Activated T-cell treated with anti-CD3 and anti-CD28 coated beads, Interleukin-2, amount 50 U/mL, for 4 hours (primary cell): ENCODE results near the gene AASS. TPM values are rescaled to one million over a fixed set of nuclear protein-coding genes. Genes with fewer than 3 reads are reported as not detected.
"Not testable (repeated sequence)": the region's sequence is repeated elsewhere in the genome, so short reads cannot be mapped to it uniquely, and the experiment has no call there.

Experiments
- ATAC-seq, 2 donors: fragments of 200-7000 bp; cut with Tn5 transposase; one replicate each; pipeline ENCODE4 v1.10.0; 2021
- DNase-seq: peaks from one replicate; pipeline ENCODE4 v3.0.0-alpha.2; 2020
- H3K27me3 Mint-ChIP-seq: one replicate; pipeline ENCODE4 v1.8.0; 2021; ENCODE audit warnings: low read depth, mixed read lengths
- H3K36me3 Mint-ChIP-seq: one replicate; pipeline ENCODE4 v1.8.0; 2022; ENCODE audit warnings: mixed read lengths; ENCODE audit not compliant: insufficient read depth
- H3K4me1 Mint-ChIP-seq: one replicate; pipeline ENCODE4 v1.8.0; 2021; ENCODE audit warnings: low read depth, mixed read lengths
- H3K4me3 Mint-ChIP-seq: one replicate; pipeline ENCODE4 v1.8.0; 2021; ENCODE audit warnings: mild to moderate bottlenecking, moderate library complexity, mixed read lengths
- H3K9me3 Mint-ChIP-seq: one replicate; pipeline ENCODE4 v1.8.0; 2021; ENCODE audit warnings: mixed read lengths
- total RNA-seq, 3 donors: library from RNA; stranded (reverse); gene quantifications; one replicate each; pipeline ENCODE4 v1.2.1, GENCODE V29; 2021

AASS gene
- total RNA-seq = under 1 TPM; 0.65 to 0.90 (median 0.83) TPM

DNA sequence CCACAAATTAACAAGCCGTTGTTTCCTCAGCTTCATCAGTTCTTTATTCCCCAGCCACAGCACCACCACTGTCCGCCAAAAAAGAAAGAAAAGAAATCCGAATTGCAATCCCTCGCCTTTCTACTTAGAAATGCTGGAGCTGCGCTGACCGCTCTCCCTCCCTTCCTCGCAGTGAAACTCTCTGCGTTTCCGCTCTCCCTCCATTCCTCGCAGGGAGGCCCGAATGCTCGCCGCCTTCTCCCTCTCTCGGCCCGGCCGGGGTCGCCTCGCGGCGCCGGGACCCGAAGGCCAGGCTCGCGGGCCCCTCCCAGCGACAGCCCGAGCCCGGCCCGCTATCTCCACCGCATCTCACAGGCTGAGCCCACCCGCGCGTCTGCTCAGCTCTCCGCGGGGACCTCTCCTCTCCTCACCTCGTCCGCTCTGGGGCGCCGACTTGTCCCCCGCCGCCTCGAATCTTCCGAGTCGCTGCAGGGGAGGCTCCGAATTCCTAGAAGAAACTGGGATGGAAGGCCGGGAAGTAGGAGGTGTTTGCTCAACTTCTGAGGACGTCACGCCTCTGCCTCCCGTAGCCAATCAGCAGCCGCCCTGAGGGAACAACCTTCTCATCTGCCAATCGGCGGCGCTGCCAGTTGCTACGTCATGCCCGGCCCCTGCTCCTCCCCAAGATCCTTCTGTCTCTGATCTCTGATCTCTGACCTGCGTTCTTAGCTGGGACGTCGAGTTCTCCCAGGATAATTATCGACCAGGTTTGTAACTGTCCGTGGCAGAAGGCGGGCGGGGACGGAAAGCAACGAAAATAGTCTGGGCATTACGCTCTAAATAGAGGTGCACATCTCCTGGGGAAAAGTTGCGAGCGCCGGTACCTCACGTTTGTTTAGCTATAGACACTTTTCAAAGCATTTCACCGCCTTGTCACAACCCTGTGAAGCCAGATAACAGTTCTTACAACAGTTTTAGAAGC lies at the start of gene AASS:
AASS (minus strand) TSS at position 499 of the 961 bp plus-strand sequence. CDS start 10,523 bp downstream, outside the sequence.
- H3K36me3 Mint-ChIP-seq = no peaks in the 10 kb centered on the region
- H3K9me3 Mint-ChIP-seq = no peaks in the 10 kb centered on the region
- H3K27me3 Mint-ChIP-seq = peaks cover 39% of the 10 kb centered on the region
- peak; percentile 97 for ATAC-seq
- DNase-seq = peak; percentile 72
- H3K4me1 Mint-ChIP-seq = peaks cover 11% of the 10 kb centered on the region
- peak within 1 kb of the TSS; percentile 95 for H3K4me3 Mint-ChIP-seq

GRCh38 chr7:122188785-122189184 lies 44.7 kb upstream of the AASS start:
- H3K4me1 Mint-ChIP-seq = no peaks in the 10 kb centered on the region
- no peak overlapping the region for H3K4me3 Mint-ChIP-seq
- ATAC-seq (no peak), DNase-seq (no peak)
- H3K36me3 Mint-ChIP-seq = no peaks in the 10 kb centered on the region
- H3K9me3 Mint-ChIP-seq = peaks cover 14% of the 10 kb centered on the region
- H3K27me3 Mint-ChIP-seq = peaks cover 2% of the 10 kb centered on the region

DNA sequence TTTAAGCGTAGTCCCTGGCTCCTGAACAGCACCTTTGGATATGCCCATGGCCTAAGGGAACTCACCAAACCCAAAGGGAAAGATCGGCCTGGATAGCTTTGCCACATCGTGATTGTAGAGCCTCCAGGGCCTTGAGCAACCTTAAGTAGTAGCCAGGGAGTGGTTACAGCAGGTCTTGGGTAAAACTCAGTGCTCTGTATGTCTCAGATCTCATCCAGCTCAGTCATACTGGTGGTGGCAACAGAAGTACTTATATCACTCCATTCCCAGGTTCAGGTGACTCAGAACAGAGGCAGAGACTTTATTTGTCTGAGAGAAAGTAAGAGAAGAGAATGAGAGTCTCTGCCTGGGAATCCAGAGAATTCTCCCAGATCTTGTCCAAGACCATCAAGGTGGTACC lies 39.1 kb upstream of the AASS start:
- Mint-ChIP-seq H3K27me3 (no peaks in the 10 kb centered on the region), H3K4me1 (no peaks in the 10 kb centered on the region), H3K4me3 (no peak overlapping the region), H3K9me3 (peaks cover 4% of the 10 kb centered on the region), H3K36me3 (no peaks in the 10 kb centered on the region)
- DNase-seq = no peak
- ATAC-seq = no peak

DNA sequence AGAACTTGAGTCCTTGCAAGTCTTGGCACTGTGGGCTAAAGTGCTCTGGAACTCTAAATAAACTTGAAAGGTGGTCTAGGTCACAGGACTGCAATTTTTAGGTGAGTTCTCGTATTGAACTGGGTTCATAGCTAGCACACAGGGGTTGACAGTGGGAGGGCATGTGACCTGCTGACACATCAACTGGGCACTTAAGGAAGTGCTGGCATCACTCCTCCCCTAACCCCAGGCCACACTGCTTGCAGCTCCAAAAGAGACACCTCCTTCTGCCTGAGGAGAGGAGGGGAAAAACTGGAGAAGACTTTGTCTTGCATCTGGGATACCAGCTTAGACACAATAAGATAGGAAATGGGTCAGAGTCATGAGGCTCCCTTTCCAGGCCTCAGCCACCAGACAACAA lies 38.0 kb upstream of the AASS start:
- peaks cover 4% of the 10 kb centered on the region for H3K9me3 Mint-ChIP-seq
- ATAC-seq = no peak
- no peaks in the 10 kb centered on the region for H3K4me1 Mint-ChIP-seq
- no peaks in the 10 kb centered on the region for H3K27me3 Mint-ChIP-seq
- no peak for DNase-seq
- no peaks in the 10 kb centered on the region for H3K36me3 Mint-ChIP-seq
- H3K4me3 Mint-ChIP-seq = no peak overlapping the region

DNA sequence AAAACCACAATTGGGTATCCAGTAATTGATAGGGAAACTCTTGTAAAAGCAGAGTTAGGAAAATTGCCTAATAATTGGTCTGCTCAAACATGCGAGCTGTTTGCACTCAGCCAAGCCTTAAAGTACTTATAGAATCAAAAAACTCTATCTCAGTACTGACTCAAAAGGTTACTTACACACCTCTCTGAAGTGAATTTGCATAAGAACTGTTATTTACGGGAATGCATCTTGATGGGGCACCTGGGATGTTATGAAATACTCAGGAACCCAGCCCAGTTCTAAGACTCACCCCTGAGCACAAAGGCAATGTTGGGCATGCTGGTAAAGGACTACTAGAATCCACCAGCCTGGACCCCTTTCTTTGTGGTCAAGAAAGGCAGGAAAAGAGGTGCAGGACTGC lies 28.1 kb upstream of the AASS start:
- H3K36me3 Mint-ChIP-seq, H3K4me3 Mint-ChIP-seq, H3K27me3 Mint-ChIP-seq, H3K4me1 Mint-ChIP-seq, H3K9me3 Mint-ChIP-seq, DNase-seq, ATAC-seq: not testable (repeated sequence)

GRCh38 chr7:122166740-122167139 lies 22.7 kb upstream of the AASS start:
- H3K9me3 Mint-ChIP-seq = peaks cover 2% of the 10 kb centered on the region
- H3K4me1 Mint-ChIP-seq = no peaks in the 10 kb centered on the region
- ATAC-seq (no peak), DNase-seq (no peak)
- no peaks in the 10 kb centered on the region for H3K27me3 Mint-ChIP-seq
- no peak overlapping the region for H3K4me3 Mint-ChIP-seq
- no peaks in the 10 kb centered on the region for H3K36me3 Mint-ChIP-seq

- DNase-seq = no peak
- H3K4me1 Mint-ChIP-seq = no peaks in the 10 kb centered on the region
- H3K9me3 Mint-ChIP-seq = peaks cover 3% of the 10 kb centered on the region
- H3K27me3 Mint-ChIP-seq = no peaks in the 10 kb centered on the region
- no peak overlapping the region for H3K4me3 Mint-ChIP-seq
- H3K36me3 Mint-ChIP-seq = no peaks in the 10 kb centered on the region
- ATAC-seq = no peak
These were observed 22.2 kb upstream of the AASS start for GRCh38 chr7:122166275-122166674.

DNA sequence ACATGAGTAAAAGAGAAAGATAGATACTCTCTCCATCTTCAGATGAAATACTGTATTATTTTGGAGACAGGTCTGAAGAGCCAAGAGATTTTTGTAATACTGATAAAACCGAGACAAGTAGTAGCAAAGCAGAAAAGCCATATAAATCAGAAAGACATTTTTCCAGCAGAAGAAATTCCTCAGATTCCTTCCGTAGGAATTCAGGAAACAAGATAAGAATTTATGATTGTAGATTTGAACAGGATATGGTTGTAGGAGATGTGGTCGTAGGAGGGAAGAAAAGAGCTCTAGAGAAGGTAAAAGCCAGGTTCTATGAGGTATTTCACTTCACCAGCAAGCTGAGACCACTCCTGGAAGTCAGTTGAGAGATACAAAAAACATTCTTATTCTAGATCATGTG lies 17.6 kb upstream of the AASS start:
- no peaks in the 10 kb centered on the region for H3K4me1 Mint-ChIP-seq
- H3K36me3 Mint-ChIP-seq = no peaks in the 10 kb centered on the region
- peaks cover 3% of the 10 kb centered on the region for H3K9me3 Mint-ChIP-seq
- no peak overlapping the region for H3K4me3 Mint-ChIP-seq
- no peak for ATAC-seq
- no peaks in the 10 kb centered on the region for H3K27me3 Mint-ChIP-seq
- no peak for DNase-seq

- ATAC-seq (no peak), DNase-seq (no peak)
- H3K4me1 Mint-ChIP-seq = no peaks in the 10 kb centered on the region
- no peaks in the 10 kb centered on the region for H3K9me3 Mint-ChIP-seq
- no peaks in the 10 kb centered on the region for H3K36me3 Mint-ChIP-seq
- no peak overlapping the region for H3K4me3 Mint-ChIP-seq
- peaks cover 2% of the 10 kb centered on the region for H3K27me3 Mint-ChIP-seq
These were observed 11.5 kb upstream of the AASS start for GRCh38 chr7:122155566-122155965.

DNA sequence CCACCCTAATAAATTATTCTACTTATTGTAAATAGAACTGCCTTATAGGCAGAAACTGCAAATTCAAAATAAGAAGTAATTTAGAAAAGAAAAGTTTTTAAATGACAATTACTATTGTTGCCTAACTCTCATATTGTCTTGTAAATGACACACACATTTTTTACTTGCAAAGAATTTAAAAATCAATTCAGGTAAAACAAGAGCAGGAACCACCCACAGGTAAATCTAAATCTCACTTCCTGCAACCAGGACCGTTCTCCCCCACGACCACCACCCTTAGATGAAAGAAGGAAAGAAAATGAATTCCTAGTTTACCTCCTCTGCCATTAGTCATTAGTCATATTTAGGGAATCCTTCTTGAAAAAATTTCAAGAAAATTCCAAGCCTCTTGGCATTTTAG lies 4.8 kb upstream of the AASS start:
- no peak overlapping the region for H3K4me3 Mint-ChIP-seq

GRCh38 chr7:122148081-122148480 lies 4.0 kb upstream of the AASS start:
- no peaks in the 10 kb centered on the region for H3K36me3 Mint-ChIP-seq
- peaks cover 11% of the 10 kb centered on the region for H3K4me1 Mint-ChIP-seq
- H3K27me3 Mint-ChIP-seq = peaks cover 25% of the 10 kb centered on the region
- ATAC-seq (no peak), DNase-seq (no peak)
- no peaks in the 10 kb centered on the region for H3K9me3 Mint-ChIP-seq
- no peak overlapping the region for H3K4me3 Mint-ChIP-seq

More for the DNA sequence above, 4.8 kb upstream of the AASS start:
- H3K36me3 Mint-ChIP-seq = no peaks in the 10 kb centered on the region
- H3K27me3 Mint-ChIP-seq = peaks cover 19% of the 10 kb centered on the region
- no peak for DNase-seq
- no peak for ATAC-seq
- H3K9me3 Mint-ChIP-seq = no peaks in the 10 kb centered on the region
- peaks cover 8% of the 10 kb centered on the region for H3K4me1 Mint-ChIP-seq

DNA sequence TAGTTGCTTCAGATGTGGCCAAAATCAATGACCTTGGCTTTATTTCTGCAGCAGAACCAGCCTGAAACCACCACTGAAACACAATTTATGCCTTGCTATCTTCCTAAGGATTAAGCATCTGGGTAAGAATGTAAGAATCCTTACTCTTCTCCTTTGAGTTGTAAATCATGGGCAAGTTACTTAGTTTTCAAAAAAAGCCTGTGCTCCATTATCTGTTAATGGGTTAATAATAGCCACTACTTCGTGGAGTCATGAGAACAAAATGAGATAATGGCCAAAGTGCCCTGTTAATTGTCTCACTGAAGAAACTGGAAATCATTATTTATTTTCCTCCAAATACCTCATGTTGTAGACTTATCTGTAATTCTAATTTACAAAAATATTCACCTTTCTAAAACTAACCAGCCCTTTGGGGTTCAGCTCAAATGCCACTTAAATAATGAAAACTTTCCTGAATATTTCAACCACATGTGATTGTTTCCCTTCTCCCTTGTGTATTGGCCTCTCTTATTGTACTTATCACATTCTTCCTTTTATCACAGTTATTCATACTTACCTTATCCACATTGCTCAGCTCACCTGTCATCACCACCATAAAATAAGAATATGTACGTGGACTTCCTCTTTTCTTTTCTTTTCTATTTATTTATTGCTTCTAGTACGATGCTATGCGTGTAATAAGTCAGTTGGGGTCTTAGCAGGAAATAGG lies 2.0 kb upstream of the AASS start:
- Mint-ChIP-seq H3K27me3 (peaks cover 39% of the 10 kb centered on the region), H3K4me3 (no peak overlapping the region), H3K9me3 (no peaks in the 10 kb centered on the region), H3K36me3 (no peaks in the 10 kb centered on the region), H3K4me1 (peaks cover 11% of the 10 kb centered on the region)
- no peak for ATAC-seq
- no peak for DNase-seq

GRCh38 chr7:122143376-122143750 lies 686 bp downstream of the AASS start:
- Mint-ChIP-seq H3K9me3 (no peaks in the 10 kb centered on the region), H3K27me3 (peaks cover 39% of the 10 kb centered on the region), H3K4me3 (peak overlapping the region; percentile 95), H3K36me3 (no peaks in the 10 kb centered on the region), H3K4me1 (peaks cover 11% of the 10 kb centered on the region)
- peak; percentile 25 to 26 for ATAC-seq
- peak; percentile 4 for DNase-seq

GRCh38 chr7:122140918-122141317 lies 3.1 kb downstream of the AASS start:
- ATAC-seq (no peak), DNase-seq (no peak)
- Mint-ChIP-seq H3K4me3 (no peak overlapping the region), H3K9me3 (no peaks in the 10 kb centered on the region), H3K36me3 (no peaks in the 10 kb centered on the region), H3K4me1 (peaks cover 24% of the 10 kb centered on the region), H3K27me3 (peaks cover 34% of the 10 kb centered on the region)
